ENCODE results near the gene CRYBB1.

The CRYBB1 gene

DNA sequence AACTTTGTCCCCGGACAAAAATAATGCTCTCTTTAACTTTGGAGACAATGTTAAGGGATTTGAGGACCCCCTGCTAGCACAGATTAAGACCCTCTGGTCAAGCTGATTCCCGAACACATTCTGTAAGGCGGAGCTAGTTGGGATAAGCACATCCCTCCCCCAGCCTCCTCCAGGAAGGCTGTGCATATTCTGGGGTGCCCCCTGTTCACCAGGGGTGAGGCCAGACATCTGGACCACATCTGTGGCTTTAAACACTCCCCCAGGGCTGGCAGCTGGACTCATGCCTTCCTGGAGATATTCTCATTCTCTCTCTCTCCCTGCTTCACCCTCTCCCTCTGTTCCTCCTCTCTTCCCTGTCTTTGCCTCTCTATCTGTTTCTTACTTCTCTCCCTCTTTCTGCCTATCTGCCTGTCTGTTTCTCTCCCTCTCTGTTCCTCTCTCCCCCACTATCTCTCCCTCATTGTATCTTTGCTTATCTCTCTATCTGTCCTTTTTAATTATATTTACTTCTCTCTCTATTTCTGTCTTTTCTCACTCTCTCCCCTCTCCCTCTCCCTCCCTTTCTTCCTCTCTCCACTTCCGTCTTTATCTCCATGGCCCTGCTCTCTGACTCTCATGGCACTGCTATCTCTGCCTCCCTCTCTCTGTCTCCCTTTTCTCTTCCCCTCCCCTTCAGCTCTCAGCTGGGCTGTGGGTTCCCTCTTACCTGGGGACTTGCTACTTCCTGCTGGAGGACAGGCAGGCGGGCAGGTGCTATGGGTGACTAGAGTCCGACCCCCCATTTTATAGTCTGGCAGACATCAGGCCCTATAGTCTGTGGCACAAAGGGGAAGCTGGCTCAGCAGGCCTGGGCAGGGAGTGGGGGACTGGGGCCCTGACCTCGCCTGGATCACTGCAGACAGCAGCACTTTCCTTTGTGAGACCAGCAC lies at the start of gene CRYBB1:
CRYBB1 (minus strand) TSS at position 757 of the 929 bp plus-strand sequence. CDS start 1,708 bp downstream, outside the sequence.
- TF ChIP-seq, protein P1, sequence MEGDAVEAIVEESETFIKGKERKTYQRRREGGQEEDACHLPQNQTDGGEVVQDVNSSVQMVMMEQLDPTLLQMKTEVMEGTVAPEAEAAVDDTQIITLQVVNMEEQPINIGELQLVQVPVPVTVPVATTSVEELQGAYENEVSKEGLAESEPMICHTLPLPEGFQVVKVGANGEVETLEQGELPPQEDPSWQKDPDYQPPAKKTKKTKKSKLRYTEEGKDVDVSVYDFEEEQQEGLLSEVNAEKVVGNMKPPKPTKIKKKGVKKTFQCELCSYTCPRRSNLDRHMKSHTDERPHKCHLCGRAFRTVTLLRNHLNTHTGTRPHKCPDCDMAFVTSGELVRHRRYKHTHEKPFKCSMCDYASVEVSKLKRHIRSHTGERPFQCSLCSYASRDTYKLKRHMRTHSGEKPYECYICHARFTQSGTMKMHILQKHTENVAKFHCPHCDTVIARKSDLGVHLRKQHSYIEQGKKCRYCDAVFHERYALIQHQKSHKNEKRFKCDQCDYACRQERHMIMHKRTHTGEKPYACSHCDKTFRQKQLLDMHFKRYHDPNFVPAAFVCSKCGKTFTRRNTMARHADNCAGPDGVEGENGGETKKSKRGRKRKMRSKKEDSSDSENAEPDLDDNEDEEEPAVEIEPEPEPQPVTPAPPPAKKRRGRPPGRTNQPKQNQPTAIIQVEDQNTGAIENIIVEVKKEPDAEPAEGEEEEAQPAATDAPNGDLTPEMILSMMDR (IDR thresholded peaks at IDR 0.05; ENCODE audit: borderline replicate concordance, control extremely low read depth, extremely low read depth, insufficient read depth, missing control alignments): no peak
- no peak for DNase-seq (ENCODE audit: low spot score)
- in situ Hi-C loops (cut with MboI; ENCODE audit: low sequenced_read_pairs, unreplicated experiment): no loop called here

DNA sequence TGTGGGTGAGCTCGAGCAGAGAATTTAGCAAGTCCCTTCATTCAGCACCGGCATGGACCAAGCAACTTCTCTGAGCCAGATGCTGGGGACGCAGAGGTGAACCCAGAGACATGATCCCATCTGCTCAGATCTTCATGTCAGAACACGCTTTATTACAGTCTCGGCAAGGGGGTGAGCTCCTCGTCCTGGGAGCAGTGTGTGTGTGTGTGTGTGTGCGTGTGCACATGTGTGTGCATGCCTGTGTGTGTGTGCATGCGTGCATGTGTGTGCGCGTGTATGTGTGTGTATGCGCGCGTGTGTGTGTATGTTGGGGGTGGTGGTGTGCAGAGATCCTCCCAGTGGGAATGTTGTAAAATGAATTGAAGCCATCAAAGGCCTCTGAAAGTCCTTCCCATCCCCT lies 49.3 kb upstream of the CRYBB1 start:
- DNase-seq (ENCODE audit: low spot score): no peak
- in situ Hi-C loops (cut with MboI; ENCODE audit: low sequenced_read_pairs, unreplicated experiment): no loop called here
- TF ChIP-seq, protein P1 (IDR thresholded peaks at IDR 0.05; ENCODE audit: borderline replicate concordance, control extremely low read depth, extremely low read depth, insufficient read depth, missing control alignments): no peak

DNA sequence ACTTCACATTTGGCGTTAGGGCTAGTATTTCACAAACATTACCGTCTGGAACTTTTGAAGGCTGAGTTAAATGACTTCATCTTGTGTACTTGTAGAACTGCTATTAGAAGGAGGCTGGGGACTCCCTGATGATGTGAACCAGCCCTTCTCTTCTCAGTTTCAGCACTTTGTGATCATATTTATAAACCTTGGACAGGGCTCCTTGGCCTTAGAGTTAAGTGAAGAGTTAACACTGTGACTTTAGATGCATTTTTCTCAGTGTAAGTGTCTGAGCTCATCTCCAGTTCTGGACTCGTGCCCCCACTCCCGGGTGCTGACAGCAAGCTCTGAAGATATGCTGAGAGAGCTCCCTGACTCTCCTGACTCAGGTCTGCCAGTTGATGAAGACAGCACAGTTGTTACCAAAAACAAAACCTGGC lies 48.0 kb upstream of the CRYBB1 start:
- in situ Hi-C loops (cut with MboI; ENCODE audit: low sequenced_read_pairs, unreplicated experiment): no loop called here
- DNase-seq (ENCODE audit: low spot score): no peak
- TF ChIP-seq, protein P1 (IDR thresholded peaks at IDR 0.05; ENCODE audit: borderline replicate concordance, control extremely low read depth, extremely low read depth, insufficient read depth, missing control alignments): no peak

DNA sequence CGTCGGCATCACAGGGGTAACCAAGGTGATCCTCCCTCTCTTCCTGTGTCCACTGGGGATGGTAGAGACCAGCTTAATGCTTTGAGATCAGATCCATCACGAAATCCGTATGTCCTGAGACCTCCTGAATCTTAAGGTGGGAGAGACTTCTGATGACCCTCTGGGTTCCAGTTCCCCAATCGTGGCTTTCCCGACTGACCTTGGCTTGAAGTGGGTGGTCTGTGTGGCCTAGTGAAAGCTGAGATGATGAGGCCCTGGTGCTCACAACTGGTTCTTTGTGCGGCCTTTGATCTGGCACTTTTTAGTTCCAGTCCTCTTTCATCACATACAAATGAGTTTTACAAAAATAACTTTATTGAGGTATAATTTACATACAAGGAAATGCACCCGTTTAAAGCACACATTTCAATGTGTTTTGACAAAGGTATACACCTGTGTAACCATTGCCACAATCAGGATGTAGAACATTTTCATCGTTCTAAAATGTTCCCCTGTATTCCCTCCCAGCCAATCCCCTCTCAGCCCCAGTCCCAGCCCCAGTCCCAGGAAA lies 45.6 kb upstream of the CRYBB1 start:
- in situ Hi-C loops (cut with MboI; ENCODE audit: low sequenced_read_pairs, unreplicated experiment): no loop called here
- TF ChIP-seq, protein P1 (IDR thresholded peaks at IDR 0.05; ENCODE audit: borderline replicate concordance, control extremely low read depth, extremely low read depth, insufficient read depth, missing control alignments): no peak

DNA sequence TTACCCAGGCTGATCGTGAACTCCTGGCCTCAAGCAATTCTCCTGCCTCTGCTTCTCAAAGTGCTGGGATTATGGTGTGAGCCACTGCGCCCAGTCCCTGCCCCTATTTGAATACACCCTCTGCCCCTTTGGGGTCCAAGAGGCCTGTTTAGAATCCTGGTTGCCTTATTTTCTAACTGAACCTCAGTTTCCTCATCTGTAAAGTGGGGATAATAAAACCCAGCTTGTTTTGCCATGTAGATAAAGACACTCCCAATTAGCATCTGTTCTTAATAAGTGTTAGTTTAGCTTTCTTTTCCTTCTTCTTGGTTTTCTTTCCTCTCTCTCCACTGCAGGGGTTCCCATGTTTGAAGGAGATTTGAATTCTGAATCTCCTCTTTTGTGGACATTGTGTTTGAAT lies 44.3 kb upstream of the CRYBB1 start:
- TF ChIP-seq, protein P1 (IDR thresholded peaks at IDR 0.05; ENCODE audit: borderline replicate concordance, control extremely low read depth, extremely low read depth, insufficient read depth, missing control alignments): no peak
- in situ Hi-C loops (cut with MboI; ENCODE audit: low sequenced_read_pairs, unreplicated experiment): no loop called here

More for the DNA sequence above, 45.6 kb upstream of the CRYBB1 start:
- no peak for DNase-seq (ENCODE audit: low spot score)

DNA sequence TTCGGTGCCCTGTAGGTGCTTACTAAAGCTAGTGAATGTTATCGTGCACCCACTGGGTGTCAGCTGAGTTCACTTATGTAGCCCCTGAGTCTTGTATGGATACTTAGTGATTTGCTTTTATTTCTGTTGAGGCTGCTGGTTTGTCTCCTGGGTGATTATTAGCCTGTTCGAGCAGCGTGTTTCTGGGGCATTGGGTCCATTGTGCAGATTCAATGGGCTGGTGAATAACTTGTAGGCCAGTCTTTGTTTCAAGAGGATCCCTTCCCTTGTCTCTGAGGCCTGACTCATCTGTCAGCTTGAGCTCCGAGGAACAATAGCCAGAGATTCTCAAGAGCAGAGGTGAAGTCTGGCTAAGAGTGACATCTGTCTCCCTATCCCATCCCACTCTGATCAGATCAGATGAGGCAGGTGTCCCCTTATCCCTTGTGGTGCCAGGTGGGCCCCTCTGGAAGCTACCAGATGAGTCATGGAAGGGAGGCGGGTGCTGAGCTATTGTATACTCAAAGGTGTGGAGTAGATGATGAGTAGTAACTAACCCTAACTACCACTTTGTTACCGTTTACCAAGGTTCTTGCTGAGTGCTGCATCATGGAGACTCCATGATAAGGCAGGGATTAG lies 43.2 kb upstream of the CRYBB1 start:
- TF ChIP-seq, protein P1 (IDR thresholded peaks at IDR 0.05; ENCODE audit: borderline replicate concordance, control extremely low read depth, extremely low read depth, insufficient read depth, missing control alignments): no peak
- no peak for DNase-seq (ENCODE audit: low spot score)
- in situ Hi-C loops (cut with MboI; ENCODE audit: low sequenced_read_pairs, unreplicated experiment): no loop called here

More for the DNA sequence above, 44.3 kb upstream of the CRYBB1 start:
- DNase-seq (ENCODE audit: low spot score): no peak
